AG09319 (cell line): ENCODE data around the gene LPP.
"Not testable (repeated sequence)": the region's sequence is repeated elsewhere in the genome, so short reads cannot be mapped to it uniquely, and the experiment has no call there.

ENCODE experiments used
- DNase-seq: peaks from one replicate; pipeline ENCODE4 v3.0.0-alpha.2; 2010; ENCODE audit warnings: low read depth; ENCODE audit errors: extremely low read depth
- CTCF ChIP-seq: IDR thresholded peaks from 2 replicates; pipeline ENCODE4 v1.5.1; 2011; ENCODE audit warnings: low read depth, mild to moderate bottlenecking, inconsistent platforms, low read length, moderate library complexity

LPP gene

GRCh38 chr3:188695241-188695640 lies 541.3 kb downstream of the LPP start:
- no peak for TF ChIP-seq CTCF

GRCh38 chr3:188697127-188697526 lies 543.2 kb downstream of the LPP start:
- DNase-seq, result no peak
- no peak for TF ChIP-seq CTCF

More at GRCh38 chr3:188695241-188695640, 541.3 kb downstream of the LPP start:
- no peak for DNase-seq

- DNase-seq, result no peak
- TF ChIP-seq CTCF, result no peak
Measured at GRCh38 chr3:188698436-188698835, 544.5 kb downstream of the LPP start.

- DNase-seq, result no peak
- TF ChIP-seq CTCF, result no peak
Measured at GRCh38 chr3:188700501-188700900, 546.5 kb downstream of the LPP start.

- no peak for DNase-seq
- TF ChIP-seq CTCF, result no peak
Measured at GRCh38 chr3:188700918-188701317, 547.0 kb downstream of the LPP start.

GRCh38 chr3:188701485-188701969 lies 547.6 kb downstream of the LPP start:
- TF ChIP-seq CTCF, result no peak
- DNase-seq, result no peak

- not testable (repeated sequence) for DNase-seq
Measured at GRCh38 chr3:188702028-188702427, 548.1 kb downstream of the LPP start.

GRCh38 chr3:188706176-188706575 lies 552.2 kb downstream of the LPP start:
- DNase-seq, result no peak
- no peak for TF ChIP-seq CTCF
